ENCODE data around the gene KRTAP9-4.
"Not testable (repeated sequence)": the region's sequence is repeated elsewhere in the genome, so short reads cannot be mapped to it uniquely, and the experiment has no call there.

KRTAP9-4 gene

GRCh38 chr17:41223821-41224220, 25.7 kb upstream of the KRTAP9-4 start:
- TF ChIP-seq POLR2AphosphoS5 (IDR thresholded peaks at IDR 0.05; ENCODE audit: low read depth, low read length) (no peak), REST (IDR thresholded peaks at IDR 0.05; ENCODE audit: insufficient read depth in 1 of 2, low read depth in 2 of 2, low read length in 2 of 2) (no peak), TAF1 (IDR thresholded peaks at IDR 0.05; ENCODE audit: borderline replicate concordance, insufficient read depth, low read length) (no peak), SIN3A (IDR thresholded peaks at IDR 0.05; ENCODE audit: borderline replicate concordance, insufficient read depth, low read length) (no peak), FOXP2 (optimal IDR thresholded peaks at IDR 0.05; ENCODE audit: borderline replicate concordance, extremely low read depth, extremely low read length, insufficient read depth) (no peak)

GRCh38 chr17:41226051-41226450, 23.4 kb upstream of the KRTAP9-4 start:
- TF ChIP-seq POLR2AphosphoS5 (IDR thresholded peaks at IDR 0.05; ENCODE audit: low read depth, low read length) (no peak), SIN3A (IDR thresholded peaks at IDR 0.05; ENCODE audit: borderline replicate concordance, insufficient read depth, low read length) (no peak), FOXP2 (optimal IDR thresholded peaks at IDR 0.05; ENCODE audit: borderline replicate concordance, extremely low read depth, extremely low read length, insufficient read depth) (no peak), TAF1 (IDR thresholded peaks at IDR 0.05; ENCODE audit: borderline replicate concordance, insufficient read depth, low read length) (no peak), REST (IDR thresholded peaks at IDR 0.05; ENCODE audit: insufficient read depth in 1 of 2, low read depth in 2 of 2, low read length in 2 of 2) (no peak)

GRCh38 chr17:41226598-41227095, 22.8 kb upstream of the KRTAP9-4 start, which contains the start of gene KRTAP9-2:
TSS of gene KRTAP9-2 (plus strand) at chr17:41226648. CDS start at chr17:41226655, 7 bp downstream.
- TF ChIP-seq TAF1 (IDR thresholded peaks at IDR 0.05; ENCODE audit: borderline replicate concordance, insufficient read depth, low read length); FOXP2 (optimal IDR thresholded peaks at IDR 0.05; ENCODE audit: borderline replicate concordance, extremely low read depth, extremely low read length, insufficient read depth); POLR2AphosphoS5 (IDR thresholded peaks at IDR 0.05; ENCODE audit: low read depth, low read length): not testable (repeated sequence)

GRCh38 chr17:41230094-41230493, 19.4 kb upstream of the KRTAP9-4 start:
- TF ChIP-seq POLR2AphosphoS5 (IDR thresholded peaks at IDR 0.05; ENCODE audit: low read depth, low read length) (no peak), REST (IDR thresholded peaks at IDR 0.05; ENCODE audit: insufficient read depth in 1 of 2, low read depth in 2 of 2, low read length in 2 of 2) (no peak), TAF1 (IDR thresholded peaks at IDR 0.05; ENCODE audit: borderline replicate concordance, insufficient read depth, low read length) (no peak), SIN3A (IDR thresholded peaks at IDR 0.05; ENCODE audit: borderline replicate concordance, insufficient read depth, low read length) (no peak), FOXP2 (optimal IDR thresholded peaks at IDR 0.05; ENCODE audit: borderline replicate concordance, extremely low read depth, extremely low read length, insufficient read depth) (no peak)

- TF ChIP-seq FOXP2 (optimal IDR thresholded peaks at IDR 0.05; ENCODE audit: borderline replicate concordance, extremely low read depth, extremely low read length, insufficient read depth) (no peak), SIN3A (IDR thresholded peaks at IDR 0.05; ENCODE audit: borderline replicate concordance, insufficient read depth, low read length) (no peak), TAF1 (IDR thresholded peaks at IDR 0.05; ENCODE audit: borderline replicate concordance, insufficient read depth, low read length) (no peak), POLR2AphosphoS5 (IDR thresholded peaks at IDR 0.05; ENCODE audit: low read depth, low read length) (no peak), REST (IDR thresholded peaks at IDR 0.05; ENCODE audit: insufficient read depth in 1 of 2, low read depth in 2 of 2, low read length in 2 of 2) (no peak)
Measured at GRCh38 chr17:41231731-41232130, 17.8 kb upstream of the KRTAP9-4 start.
